CD1c-positive myeloid dendritic cell (primary cell): Measurements from ENCODE around the gene GPR156.
A peak's percentile ranks its signal among the peaks of the same experiment; 100 is the strongest.
"Not testable (repeated sequence)": the region's sequence is repeated elsewhere in the genome, so short reads cannot be mapped to it uniquely, and the experiment has no call there.

Experiments
- DNase-seq: peaks from one replicate; pipeline ENCODE4 v3.0.0-alpha.2; 2016; ENCODE audit errors: extremely low spot score

The GPR156 gene

DNA sequence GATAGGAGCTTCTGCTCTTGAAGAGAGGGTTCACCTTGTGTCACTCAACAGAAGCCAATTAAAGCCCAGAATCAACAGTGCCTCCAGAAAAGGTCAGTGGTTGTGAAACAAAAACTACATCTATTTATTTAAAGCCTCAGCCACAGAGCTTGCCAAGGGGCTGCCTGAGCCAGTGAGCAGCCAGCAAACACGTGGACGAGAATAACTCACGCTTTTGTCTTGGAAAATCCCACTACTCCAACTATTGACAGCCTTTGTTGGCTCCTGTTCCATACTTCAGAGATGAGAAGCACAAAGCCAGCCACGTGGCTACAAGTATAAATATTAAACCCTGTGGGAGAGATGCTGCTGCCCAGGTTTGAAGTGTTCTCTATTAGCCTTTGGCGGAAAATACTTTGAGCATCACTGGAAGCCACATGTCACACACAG is 10.3 kb downstream of the GPR156 start:
- DNase-seq, result no peak

DNA sequence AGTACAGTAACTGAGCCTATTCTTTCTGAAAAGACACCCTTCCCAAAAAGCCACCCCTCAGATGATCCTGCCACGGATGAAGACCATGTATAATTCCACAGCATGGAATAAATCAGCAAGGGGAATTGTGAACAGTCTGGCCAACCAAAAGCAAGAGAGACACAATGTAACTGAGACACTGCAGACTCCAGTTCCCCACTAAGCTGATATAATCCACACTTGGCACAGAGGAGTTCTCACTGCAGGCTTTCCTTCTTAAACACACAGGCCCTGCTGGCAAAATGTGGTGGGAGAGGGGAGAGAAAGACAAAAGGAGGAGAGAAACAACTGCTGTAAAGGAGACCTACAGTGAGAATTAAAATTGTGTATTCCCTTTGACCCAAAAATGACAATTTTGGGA is 12.7 kb downstream of the GPR156 start:
- no peak for DNase-seq

DNA sequence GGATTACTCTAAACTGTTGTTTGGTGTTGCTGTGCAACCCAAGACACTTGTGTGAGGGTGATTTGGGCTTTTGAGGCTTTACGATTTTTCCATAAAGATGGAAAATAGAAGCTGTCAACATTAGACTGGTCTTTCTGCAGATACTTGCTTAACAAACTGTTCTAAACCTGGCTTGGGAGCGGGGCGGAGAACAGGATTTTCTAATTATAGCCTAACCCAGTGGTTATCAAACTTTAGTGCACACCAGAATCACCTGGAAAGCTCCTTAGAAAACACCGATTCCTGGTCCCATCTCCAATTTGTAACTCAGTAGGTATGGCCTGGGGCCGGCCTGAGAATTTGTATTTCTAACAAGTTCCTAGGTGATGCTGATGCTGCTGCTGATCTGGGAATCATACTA is 19.0 kb downstream of the GPR156 start:
- no peak for DNase-seq

DNA sequence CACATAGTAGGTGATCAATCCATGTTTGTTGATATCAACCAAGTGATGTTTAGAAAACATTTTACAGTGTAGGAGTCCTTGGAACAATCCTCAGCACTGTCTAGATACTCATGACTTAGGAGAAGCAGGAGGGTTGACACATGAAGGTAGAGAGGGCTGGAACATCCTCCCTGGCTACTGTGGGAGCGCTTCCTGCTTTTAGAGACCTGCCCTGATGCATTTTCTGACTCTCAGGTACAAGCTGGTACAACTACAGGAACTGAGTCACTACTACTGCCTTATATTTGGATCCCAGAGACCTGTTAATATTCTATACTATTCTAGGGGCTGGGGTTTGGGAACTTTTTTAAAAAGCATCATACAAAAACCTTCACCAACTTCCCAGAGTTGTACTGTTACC is 20.1 kb downstream of the GPR156 start:
- no peak for DNase-seq

DNA sequence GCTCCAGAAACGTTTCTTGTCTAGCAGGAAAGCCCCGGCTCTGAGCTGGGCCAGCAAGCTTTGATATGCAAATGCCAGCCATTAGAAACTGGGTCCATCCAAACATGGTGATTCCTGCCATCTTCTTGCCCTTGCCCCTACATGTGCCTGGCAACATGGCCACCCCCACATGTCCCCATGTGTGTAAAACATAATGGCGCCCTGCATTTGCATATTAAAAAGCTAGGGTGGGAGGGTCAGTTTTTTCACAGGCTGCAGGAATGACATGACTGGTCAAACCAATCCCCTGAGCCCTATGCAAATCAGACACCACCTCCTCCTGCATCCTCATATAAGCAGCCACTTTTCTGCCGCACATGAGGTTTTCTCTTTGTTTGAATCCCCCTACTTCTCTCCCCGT is 21.2 kb downstream of the GPR156 start:
- no peak for DNase-seq

DNA sequence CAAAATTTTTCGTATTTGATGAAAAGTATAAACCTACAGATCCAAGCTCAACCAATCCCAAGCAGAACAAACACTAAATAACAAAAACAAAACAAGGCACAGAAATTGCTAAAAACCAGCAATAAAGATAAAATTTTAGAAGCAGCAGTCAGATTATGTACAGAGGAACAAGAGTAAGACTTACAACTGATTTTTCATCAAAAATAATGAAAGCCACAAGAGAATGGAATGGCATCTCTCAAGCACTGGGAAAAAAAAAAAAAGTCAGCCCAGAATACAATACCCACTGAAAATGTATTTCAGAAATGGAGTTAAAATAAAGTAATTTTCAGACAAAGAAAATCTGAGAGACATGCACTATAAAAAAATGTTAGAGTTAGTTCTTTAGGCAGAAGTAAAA is 27.0 kb downstream of the GPR156 start:
- DNase-seq, result no peak

DNA sequence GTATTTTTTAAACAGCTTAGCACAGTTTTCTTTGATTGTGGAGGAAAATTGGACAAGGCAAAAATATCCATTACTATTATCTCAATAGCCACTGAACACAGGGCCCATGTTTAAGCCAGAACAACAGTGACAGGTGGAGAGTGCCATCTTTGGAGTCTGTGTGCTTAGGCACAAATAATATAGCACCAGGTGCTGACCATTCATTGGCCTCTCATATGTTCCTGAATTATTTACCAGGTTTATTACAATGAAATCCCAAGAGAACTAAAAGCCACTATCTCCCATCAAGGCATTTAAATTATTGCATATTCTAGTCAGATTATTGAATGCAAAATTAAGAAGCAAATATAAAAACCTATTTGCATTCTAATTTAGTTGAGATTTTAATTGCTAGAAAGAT is 39.6 kb downstream of the GPR156 start:
- no peak for DNase-seq

DNA sequence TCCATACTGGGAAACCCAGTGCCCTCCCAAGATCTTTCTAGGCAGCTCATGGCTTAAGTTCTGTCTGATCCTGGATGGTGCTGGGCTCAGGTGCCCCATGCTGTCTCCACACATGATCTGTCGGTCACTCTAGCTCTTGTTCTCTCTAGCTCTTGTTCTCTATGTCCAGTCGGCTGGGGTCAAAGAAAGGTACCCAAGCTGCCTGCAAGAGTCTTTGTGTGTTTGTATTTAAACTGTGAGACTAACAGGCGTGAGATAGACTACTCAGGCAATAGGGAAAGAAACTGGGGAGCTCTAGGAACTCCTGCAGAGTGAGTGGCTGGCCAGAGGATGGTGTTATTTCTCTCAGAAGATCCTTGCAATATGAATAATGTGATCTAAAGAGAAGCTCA is 40.2 kb downstream of the GPR156 start:
- DNase-seq, result no peak

DNA sequence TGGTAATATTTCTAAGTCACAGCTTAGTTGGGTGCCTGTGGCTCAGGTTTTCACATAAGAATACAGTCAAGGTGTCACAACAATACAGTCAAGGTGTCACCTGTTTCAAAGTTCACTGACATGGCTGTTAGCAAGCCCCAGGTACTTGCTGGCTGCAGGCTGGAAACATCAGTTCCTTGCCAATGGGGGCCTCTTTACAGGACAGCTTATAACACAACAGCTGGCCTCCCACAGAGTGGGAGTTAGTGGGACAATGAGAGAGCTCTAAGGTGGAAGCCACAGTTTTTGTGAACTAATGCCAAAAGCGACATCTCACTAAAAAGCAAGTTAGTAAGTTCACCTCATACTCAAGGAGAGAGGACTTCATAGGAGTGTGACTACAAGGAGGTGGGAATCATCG is 45.4 kb downstream of the GPR156 start:
- DNase-seq, result no peak

DNA sequence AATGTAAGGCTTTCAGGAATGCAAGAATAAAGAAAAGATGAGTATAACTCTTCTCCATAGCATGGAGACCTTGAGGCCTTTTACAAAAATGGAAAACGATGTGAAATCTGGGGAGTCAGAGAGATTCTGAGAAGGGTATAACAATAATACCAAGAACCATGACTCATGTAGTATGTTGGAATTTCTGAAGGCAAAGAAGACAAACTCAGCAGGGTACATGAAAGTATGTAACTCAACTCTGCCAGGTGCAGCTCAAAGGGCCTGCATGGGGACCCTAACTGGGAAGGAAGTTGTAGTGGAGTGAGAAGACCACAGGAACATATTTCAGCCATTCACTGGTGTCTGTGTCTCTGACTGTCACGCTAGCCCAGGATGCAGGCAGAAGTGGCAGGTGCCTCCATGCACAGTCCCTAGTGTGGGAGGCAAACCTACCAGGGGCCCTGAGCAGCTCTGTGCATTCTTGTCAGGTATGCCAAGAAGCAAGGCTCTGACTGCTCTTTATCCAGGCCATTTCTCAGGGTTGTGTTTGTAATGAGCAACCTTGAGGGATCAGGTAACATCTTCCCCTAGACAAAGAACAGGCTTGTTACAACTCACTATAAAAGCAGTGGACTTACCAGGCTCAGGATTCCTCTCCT is 57.2 kb downstream of the GPR156 start:
- DNase-seq, result no peak

DNA sequence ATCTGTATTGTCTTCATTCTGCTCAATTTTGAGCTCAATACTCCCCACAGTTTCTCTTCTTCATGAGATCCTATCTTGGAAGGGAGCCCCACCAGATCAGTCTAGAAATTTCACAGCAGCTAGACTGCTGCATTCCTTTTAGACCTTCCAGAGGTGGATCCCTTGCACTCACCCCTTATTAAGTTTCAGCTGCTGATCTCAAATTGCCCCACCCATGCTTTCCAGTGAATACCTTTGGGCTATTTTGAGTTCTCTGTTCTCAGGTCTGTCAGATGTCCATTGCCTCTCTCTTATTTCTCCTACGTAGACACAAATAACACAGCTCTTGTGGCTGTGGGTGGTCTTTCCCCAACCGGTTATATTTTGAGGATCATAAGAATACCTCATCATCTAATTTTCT is 60.8 kb downstream of the GPR156 start:
- no peak for DNase-seq

DNA sequence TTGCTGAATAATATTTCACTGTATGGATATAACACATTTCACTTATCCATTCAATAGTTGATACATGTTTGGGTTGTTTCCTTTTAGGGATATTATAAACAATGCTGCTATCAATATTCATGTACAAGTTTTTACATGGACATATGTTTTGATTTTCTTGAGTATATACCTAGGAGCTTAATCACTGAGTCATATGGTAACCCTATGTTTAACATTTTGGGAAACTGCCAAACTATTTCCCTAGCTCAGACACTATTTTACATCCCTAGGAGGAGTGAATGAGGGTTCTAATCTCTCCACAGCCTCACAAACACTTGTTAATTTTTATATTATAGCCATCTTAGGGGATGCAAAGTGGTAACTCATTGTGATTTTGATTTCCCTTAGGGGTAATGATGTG is 66.0 kb downstream of the GPR156 start:
- no peak for DNase-seq

DNA sequence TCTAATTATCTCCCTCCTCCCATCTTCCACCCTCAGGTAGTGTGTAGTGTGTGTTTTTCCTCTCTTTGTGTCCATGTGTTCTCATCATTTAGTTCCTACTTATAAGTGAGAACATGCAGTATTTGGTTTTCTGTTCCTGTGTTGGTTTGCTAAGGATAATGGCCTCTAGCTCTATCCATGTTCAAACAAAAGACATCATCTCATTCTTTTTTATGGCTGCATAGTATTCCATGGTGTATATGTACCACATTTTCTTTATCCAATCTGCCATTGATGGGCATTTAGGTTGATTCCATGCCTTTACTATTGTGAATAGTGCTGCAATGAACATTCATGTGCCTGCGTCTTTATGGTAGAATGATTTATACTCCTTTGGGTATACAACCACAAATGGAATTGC is 68.4 kb downstream of the GPR156 start:
- DNase-seq, result not testable (repeated sequence)

DNA sequence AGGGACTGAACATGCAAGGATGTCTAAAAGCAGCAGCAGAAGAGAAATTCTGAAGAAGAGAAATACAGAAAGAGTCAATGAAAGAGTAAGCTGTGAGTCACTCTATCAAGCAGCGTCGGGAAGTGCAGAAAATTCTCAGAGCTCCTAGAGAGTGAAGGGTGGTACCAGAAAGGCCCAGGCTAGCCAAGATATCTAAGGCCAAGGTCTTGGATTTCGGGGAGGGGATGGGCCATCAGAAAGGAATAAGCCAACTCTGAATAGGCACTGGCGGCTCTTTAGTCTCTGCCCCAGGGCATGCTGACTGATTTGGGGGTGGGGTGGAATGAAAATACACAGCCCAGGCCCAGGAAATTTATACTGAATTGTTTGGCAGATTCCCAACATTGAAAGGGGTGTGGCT is 70.8 kb downstream of the GPR156 start:
- no peak for DNase-seq

DNA sequence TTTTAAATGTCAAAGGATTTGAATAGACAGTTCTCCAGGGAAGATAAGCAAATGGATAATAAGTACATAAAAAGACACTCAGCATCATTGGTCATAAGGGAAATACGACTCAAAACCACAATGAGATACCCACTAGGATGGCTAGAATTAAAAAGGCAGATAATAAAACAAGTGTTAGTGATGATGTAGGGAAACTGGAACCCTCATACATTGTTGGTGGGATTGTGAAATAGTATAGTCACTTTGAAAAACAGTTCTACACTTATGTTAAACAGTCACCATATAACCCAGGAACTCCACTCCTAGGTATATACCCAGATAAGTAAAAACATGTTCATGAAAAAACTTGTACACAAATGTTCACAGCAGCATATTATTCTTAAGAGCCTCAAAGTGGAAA is 72.5 kb downstream of the GPR156 start:
- no peak for DNase-seq

DNA sequence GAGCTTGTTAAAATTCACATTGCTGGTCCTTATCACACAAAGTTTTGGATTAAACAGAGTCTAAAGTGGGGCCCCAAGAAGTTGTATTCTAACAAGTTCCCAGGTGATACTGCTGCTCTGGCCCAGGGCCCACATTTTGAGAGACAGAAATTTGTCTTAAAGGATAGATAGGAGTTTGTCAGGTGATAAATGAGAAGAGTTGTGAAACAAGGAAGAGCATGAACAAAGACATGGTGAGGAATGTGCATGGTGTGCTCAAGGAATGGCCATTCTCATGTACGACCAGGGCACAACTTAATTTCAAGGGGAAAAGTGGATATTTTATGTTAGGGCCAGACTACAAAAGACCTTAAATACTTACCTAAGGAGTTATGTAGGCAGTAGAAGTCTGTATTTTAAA is 75.6 kb downstream of the GPR156 start:
- DNase-seq, result no peak

DNA sequence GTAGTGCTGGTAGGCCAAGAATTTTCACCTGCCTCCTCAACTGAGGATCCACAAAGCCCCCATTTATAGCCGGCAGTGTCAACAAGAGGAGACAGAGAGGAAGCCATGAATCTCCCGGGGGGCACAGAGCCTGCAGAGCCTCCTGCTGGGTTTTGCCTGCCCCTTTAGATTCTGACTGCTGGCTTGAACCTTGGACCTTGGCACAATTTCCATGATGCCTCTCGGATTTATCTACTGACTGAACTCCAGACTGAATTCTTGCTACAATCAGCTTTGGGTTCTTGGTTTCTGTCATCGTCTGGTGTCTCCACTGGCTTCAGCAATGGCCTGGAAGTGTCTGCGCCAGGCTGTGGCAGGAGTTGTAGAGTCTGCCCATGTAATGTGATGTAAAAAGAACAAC is 80.7 kb downstream of the GPR156 start:
- no peak for DNase-seq

DNA sequence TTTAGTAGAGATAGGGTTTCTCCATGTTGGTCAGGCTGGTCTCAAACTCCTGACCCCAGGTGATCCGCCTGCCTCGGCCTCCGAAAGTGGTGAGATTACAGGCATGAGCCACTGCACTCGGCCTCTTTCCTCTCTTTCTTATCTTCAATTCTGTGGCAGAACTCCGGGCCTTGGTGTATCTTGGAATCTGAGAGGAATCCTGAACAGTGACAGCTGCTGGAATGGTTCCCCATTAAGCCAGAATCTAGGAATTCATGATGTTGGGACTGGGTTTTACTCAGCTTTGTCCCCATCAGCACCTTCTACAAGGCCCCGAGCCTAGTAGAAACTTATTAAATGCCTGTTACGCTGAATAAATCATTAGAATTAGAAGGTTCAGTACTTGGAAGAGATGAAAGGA is 81.4 kb downstream of the GPR156 start:
- no peak for DNase-seq

DNA sequence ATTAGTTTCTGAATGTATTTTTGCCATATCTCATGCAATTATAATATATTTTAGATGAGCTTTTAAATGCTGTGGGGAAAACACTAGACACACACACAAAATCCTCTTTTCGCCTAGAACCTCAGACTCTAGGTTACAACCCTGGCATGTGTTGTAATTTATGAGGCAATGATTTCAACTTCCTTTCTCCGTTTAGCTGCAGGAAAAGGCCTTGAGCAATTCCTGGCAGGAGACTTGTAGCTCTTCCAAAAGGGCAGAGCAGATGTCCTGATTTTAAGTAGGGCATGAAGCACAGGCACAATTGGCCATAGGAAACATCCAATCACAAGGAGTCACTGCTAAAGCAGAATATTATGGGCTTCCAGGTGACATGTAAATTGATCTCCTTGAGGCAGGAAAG is 82.0 kb downstream of the GPR156 start:
- peak; percentile 74 for DNase-seq

DNA sequence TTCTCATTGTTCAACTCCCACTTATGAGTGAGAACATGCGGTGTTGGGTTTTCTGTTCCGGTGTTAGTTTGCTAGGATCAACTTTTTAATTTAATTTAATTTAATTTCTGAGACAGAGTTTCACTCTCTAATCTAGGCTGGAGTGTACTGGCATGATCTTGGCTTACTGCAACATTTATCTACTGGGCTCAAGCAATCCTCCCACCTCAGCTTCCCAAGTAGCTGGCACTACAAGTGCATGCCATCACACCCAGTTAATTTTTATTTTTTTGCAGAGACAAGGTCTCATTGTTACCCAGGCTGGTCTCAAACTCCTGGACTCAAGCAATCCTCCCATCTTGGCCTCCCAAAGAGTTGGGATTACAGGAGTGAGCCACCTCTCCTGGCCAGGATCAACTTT is 82.7 kb downstream of the GPR156 start:
- DNase-seq, result no peak

DNA sequence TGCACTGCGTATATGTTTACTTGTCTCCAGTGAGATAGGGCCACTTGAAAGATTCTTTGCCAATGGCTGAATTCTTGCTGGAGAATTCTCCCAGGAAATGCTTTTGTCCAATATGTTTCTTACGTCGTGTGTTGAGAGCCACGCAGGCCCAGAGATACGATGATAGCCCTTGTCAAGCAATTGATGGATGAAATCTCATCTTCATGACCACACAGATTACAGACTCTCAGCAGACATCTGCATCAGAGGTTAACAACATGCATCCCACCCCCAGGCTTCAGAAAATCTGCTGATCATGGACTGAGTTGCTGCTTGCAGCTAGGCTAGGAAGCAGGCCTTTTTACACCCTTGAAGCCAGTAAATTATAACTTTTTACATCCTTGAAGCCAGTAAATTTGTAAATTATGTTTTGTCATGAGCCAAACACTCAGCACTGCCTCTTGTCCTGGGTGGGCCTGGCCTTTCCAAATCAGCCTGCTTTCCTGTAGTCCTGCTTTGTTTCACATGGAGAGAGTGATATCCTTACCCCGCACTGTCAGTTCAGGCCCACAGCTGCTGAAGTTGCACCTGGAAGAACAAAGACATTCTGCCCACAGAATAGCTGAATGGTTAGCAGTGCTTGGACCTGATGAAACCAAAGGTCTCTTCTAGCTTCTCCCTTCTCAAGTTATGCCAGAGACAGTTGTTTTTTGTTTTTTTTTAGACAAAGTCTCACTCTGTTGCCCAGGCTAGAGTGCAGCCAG is 84.4 kb downstream of the GPR156 start:
- no peak for DNase-seq

DNA sequence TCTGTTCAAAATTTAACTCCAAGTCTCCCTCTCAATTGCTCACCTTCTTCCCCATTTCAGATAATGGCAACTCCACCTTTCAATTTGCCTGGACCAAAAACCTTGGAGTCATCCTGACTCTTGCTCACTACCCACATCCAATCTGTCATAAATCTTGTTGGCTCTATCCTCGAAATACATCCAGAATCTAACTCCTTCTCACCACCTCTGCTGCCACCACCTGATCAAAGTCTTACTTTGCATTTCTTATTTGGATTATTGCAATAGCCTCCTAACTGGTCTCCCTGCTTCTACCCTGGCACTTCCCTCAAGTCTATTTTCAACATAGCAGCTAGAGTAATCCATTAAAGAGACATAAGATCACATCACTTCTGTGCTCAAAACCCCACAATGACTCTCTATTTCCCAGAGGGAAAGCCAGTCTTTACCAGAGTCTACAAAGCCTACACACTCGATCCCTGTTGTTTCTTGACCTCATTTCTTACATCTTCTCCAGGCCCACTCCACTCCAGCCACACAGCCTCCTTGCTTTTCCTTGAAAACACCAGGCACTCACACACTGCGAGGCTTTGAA is 86.6 kb downstream of the GPR156 start:
- DNase-seq, result no peak

DNA sequence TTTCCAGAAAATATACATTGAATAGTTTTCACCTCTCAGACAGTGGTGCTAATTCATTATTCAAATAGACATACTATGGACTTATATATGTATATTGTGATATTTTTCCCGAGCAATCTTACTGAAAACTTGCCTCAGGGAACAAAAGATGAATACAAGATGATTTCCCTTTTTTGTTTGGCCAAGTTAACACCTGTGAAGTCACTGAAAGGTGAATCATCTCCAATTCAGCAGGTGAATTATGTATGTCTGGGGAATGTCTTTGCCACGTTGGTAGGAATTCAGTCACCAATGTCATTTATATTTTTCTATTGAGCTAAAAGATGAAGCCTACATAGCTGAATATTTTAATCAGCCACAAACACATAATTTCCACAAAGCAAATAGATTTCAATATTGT is 88.2 kb downstream of the GPR156 start:
- DNase-seq, result no peak

DNA sequence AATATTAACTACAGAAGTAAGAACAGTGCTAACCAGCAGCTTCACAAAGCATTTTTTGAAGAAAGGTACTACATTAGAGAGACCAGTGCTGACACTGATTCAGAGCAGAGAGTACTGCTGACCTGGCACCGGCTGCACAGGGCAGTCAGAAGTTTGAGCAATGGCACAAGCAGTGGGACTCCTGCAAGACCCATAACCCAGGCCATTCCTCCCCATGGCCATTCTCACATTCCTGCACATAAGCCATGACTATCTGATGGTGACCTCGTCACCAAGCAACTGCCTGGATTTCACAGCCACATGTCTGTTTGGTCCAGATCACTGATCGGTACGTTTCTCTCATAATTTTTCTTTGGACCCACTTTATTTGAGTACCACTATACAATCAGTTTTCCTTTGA is 88.7 kb downstream of the GPR156 start:
- no peak for DNase-seq
